ENCODE measurements around the gene SPSB3. TPM values are rescaled to one million over a fixed set of nuclear protein-coding genes. Genes with fewer than 3 reads are reported as not detected.

SPSB3 gene
- total RNA-seq, 1 experiment from 2014 or later = 21.1 TPM

GRCh38 chr16:1762879-1763520 lies 19.4 kb downstream of the SPSB3 start:
- no peak overlapping the region for H3K4me3 ChIP-seq
- H3K36me3 ChIP-seq = peaks cover 90% of the 10 kb centered on the region
- no peaks in the 10 kb centered on the region for H3K9me3 ChIP-seq (replicated peaks)
- no peak overlapping the region for H3K27ac ChIP-seq
- no peaks in the 10 kb centered on the region for H3K27me3 ChIP-seq (replicated peaks)
- no peak for DNase-seq (ENCODE audit: low read depth in 1 of 2, low spot score in 2 of 2)
- H3K4me1 ChIP-seq (replicated peaks) = no peaks in the 10 kb centered on the region

- Histone ChIP-seq H3K27me3 (replicated peaks) (no peaks in the 10 kb centered on the region), H3K9me3 (replicated peaks) (no peaks in the 10 kb centered on the region), H3K4me3 (no peak overlapping the region), H3K27ac (no peak overlapping the region), H3K36me3 (peaks cover 89% of the 10 kb centered on the region), H3K4me1 (replicated peaks) (no peaks in the 10 kb centered on the region)
- no peak for DNase-seq (ENCODE audit: low read depth in 1 of 2, low spot score in 2 of 2)
These were observed 20.0 kb downstream of the SPSB3 start for GRCh38 chr16:1762196-1762878.

GRCh38 chr16:1761751-1762150 lies 20.6 kb downstream of the SPSB3 start:
- peaks cover 84% of the 10 kb centered on the region for H3K36me3 ChIP-seq
- H3K4me3 ChIP-seq = no peak overlapping the region
- no peaks in the 10 kb centered on the region for H3K27me3 ChIP-seq (replicated peaks)
- H3K27ac ChIP-seq = no peak overlapping the region
- no peaks in the 10 kb centered on the region for H3K9me3 ChIP-seq (replicated peaks)
- H3K4me1 ChIP-seq (replicated peaks) = no peaks in the 10 kb centered on the region
- DNase-seq (ENCODE audit: low read depth in 1 of 2, low spot score in 2 of 2) = no peak

- Histone ChIP-seq H3K9me3 (replicated peaks) (no peaks in the 10 kb centered on the region), H3K27ac (no peak overlapping the region), H3K27me3 (replicated peaks) (no peaks in the 10 kb centered on the region), H3K4me3 (no peak overlapping the region), H3K4me1 (replicated peaks) (no peaks in the 10 kb centered on the region), H3K36me3 (peaks cover 84% of the 10 kb centered on the region)
- no peak for DNase-seq (ENCODE audit: low read depth in 1 of 2, low spot score in 2 of 2)
These were observed 21.5 kb downstream of the SPSB3 start for GRCh38 chr16:1760911-1761310.

- no peaks in the 10 kb centered on the region for H3K9me3 ChIP-seq (replicated peaks)
- no peaks in the 10 kb centered on the region for H3K27me3 ChIP-seq (replicated peaks)
- peaks cover 78% of the 10 kb centered on the region for H3K36me3 ChIP-seq
- no peak for DNase-seq (ENCODE audit: low read depth in 1 of 2, low spot score in 2 of 2)
- H3K4me3 ChIP-seq = no peak overlapping the region
- H3K27ac ChIP-seq = no peak overlapping the region
- H3K4me1 ChIP-seq (replicated peaks) = no peaks in the 10 kb centered on the region
These were observed 22.9 kb downstream of the SPSB3 start for GRCh38 chr16:1759511-1759910.

GRCh38 chr16:1758923-1759322 lies 23.4 kb downstream of the SPSB3 start:
- H3K4me1 ChIP-seq (replicated peaks) = no peaks in the 10 kb centered on the region
- H3K4me3 ChIP-seq = no peak overlapping the region

GRCh38 chr16:1757714-1758461 lies 24.5 kb downstream of the SPSB3 start:
- no peaks in the 10 kb centered on the region for H3K27me3 ChIP-seq (replicated peaks)
- no peak for DNase-seq (ENCODE audit: low read depth in 1 of 2, low spot score in 2 of 2)
- H3K36me3 ChIP-seq = peaks cover 80% of the 10 kb centered on the region
- no peak overlapping the region for H3K27ac ChIP-seq
- H3K4me1 ChIP-seq (replicated peaks) = no peaks in the 10 kb centered on the region
- no peaks in the 10 kb centered on the region for H3K9me3 ChIP-seq (replicated peaks)
- H3K4me3 ChIP-seq = no peak overlapping the region

More at GRCh38 chr16:1758923-1759322, 23.4 kb downstream of the SPSB3 start:
- no peak overlapping the region for H3K27ac ChIP-seq
- H3K9me3 ChIP-seq (replicated peaks) = no peaks in the 10 kb centered on the region
- H3K27me3 ChIP-seq (replicated peaks) = no peaks in the 10 kb centered on the region
- peaks cover 78% of the 10 kb centered on the region for H3K36me3 ChIP-seq
- no peak for DNase-seq (ENCODE audit: low read depth in 1 of 2, low spot score in 2 of 2)

- DNase-seq (ENCODE audit: low read depth in 1 of 2, low spot score in 2 of 2) = no peak
- Histone ChIP-seq H3K27ac (no peak overlapping the region), H3K36me3 (peaks cover 82% of the 10 kb centered on the region)
These were observed 28.2 kb downstream of the SPSB3 start for GRCh38 chr16:1754204-1754603.

GRCh38 chr16:1752853-1753252 lies 29.5 kb downstream of the SPSB3 start:
- Histone ChIP-seq H3K4me3 (no peak overlapping the region), H3K4me1 (replicated peaks) (no peaks in the 10 kb centered on the region), H3K9me3 (replicated peaks) (no peaks in the 10 kb centered on the region), H3K27me3 (replicated peaks) (no peaks in the 10 kb centered on the region), H3K27ac (no peak overlapping the region), H3K36me3 (peaks cover 84% of the 10 kb centered on the region)
- DNase-seq (ENCODE audit: low read depth in 1 of 2, low spot score in 2 of 2) = no peak

More at GRCh38 chr16:1754204-1754603, 28.2 kb downstream of the SPSB3 start:
- Histone ChIP-seq H3K27me3 (replicated peaks) (no peaks in the 10 kb centered on the region), H3K4me3 (no peak overlapping the region), H3K9me3 (replicated peaks) (no peaks in the 10 kb centered on the region), H3K4me1 (replicated peaks) (no peaks in the 10 kb centered on the region)

- H3K27me3 ChIP-seq (replicated peaks) = no peaks in the 10 kb centered on the region
- no peak overlapping the region for H3K4me3 ChIP-seq
- no peak overlapping the region for H3K27ac ChIP-seq
- no peak for DNase-seq (ENCODE audit: low read depth in 1 of 2, low spot score in 2 of 2)
- no peaks in the 10 kb centered on the region for H3K9me3 ChIP-seq (replicated peaks)
- peaks cover 88% of the 10 kb centered on the region for H3K36me3 ChIP-seq
- H3K4me1 ChIP-seq (replicated peaks) = peaks cover 5% of the 10 kb centered on the region
These were observed 30.4 kb downstream of the SPSB3 start for GRCh38 chr16:1751946-1752345.

GRCh38 chr16:1749152-1750117 lies 32.9 kb downstream of the SPSB3 start:
- no peaks in the 10 kb centered on the region for H3K9me3 ChIP-seq (replicated peaks)
- peaks cover 30% of the 10 kb centered on the region for H3K4me1 ChIP-seq (replicated peaks)
- no peaks in the 10 kb centered on the region for H3K27me3 ChIP-seq (replicated peaks)
- H3K4me3 ChIP-seq = no peak overlapping the region
- peaks cover 84% of the 10 kb centered on the region for H3K36me3 ChIP-seq
- DNase-seq (ENCODE audit: low read depth in 1 of 2, low spot score in 2 of 2) = no peak
- no peak overlapping the region for H3K27ac ChIP-seq

GRCh38 chr16:1747934-1748333 lies 34.4 kb downstream of the SPSB3 start:
- H3K9me3 ChIP-seq (replicated peaks) = no peaks in the 10 kb centered on the region
- no peak overlapping the region for H3K27ac ChIP-seq
- H3K4me1 ChIP-seq (replicated peaks) = peaks cover 42% of the 10 kb centered on the region
- peaks cover 83% of the 10 kb centered on the region for H3K36me3 ChIP-seq
- H3K4me3 ChIP-seq = no peak overlapping the region
- DNase-seq (ENCODE audit: low read depth in 1 of 2, low spot score in 2 of 2) = no peak
- H3K27me3 ChIP-seq (replicated peaks) = no peaks in the 10 kb centered on the region

GRCh38 chr16:1746693-1747195 lies 35.6 kb downstream of the SPSB3 start:
- peak in 1 of 2 experiments; percentile 67 for DNase-seq (ENCODE audit: low read depth in 1 of 2, low spot score in 2 of 2)
- Histone ChIP-seq H3K27me3 (replicated peaks) (no peaks in the 10 kb centered on the region), H3K27ac (peak overlapping the region; percentile 100), H3K36me3 (peaks cover 81% of the 10 kb centered on the region), H3K4me3 (no peak overlapping the region), H3K4me1 (replicated peaks) (peaks cover 42% of the 10 kb centered on the region), H3K9me3 (replicated peaks) (no peaks in the 10 kb centered on the region)

Measured in SJSA1 (cell line).